Stimulated activated CD8-positive, alpha-beta memory T cell treated with anti-CD3 and anti-CD28 coated beads, Interleukin-12 subunit alpha, Interleukin-12 subunit beta, amount 100 ng/mL, for 4 hours (primary cell): Measurements from ENCODE around the gene ZNF280C.

ENCODE experiments used
- DNase-seq: peaks from one replicate; pipeline ENCODE4 v3.0.0-alpha.2; 2020; ENCODE audit warnings: low read depth

ZNF280C gene

DNA sequence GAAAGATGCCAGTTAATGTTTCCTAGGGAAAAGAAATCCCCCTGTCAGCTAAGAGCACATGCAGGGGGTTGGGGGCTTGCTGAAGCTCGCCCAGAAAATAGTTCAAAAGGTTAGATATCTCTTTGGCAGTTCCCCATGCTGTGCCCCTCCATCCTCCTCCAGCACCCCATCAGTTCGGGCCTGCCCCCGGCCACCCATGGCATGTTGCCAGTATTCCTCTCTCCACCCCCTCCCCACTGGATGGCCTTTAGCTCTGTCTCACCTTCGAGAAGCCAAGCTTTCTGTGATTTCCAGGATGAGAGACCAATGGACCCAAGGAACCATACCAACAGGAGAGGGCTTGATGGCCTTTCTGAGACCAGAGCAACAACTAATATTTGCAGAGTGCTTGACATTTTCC lies 91.8 kb downstream of the ZNF280C start:
- no peak for DNase-seq

DNA sequence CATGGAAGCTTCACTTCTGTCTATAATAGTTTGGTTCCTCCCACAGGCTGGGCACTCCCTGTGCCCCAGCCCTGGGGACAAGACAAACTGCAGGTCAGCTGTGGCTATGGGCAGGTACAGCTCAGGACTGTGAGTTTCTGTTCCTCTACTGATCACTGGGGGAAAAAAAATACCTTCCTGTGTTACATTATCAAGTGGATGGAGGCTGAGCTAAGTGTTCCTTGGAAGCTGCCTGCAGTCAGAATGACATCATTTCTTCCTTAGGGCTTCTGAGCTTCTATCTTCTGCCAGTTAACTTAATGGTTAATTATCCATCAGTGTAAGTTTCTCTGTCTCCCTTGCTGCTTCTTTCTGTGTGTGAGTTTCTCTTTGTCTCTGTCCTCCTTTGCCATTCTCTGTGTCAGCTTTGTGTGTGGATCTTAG lies 92.3 kb downstream of the ZNF280C start:
- DNase-seq = no peak

DNA sequence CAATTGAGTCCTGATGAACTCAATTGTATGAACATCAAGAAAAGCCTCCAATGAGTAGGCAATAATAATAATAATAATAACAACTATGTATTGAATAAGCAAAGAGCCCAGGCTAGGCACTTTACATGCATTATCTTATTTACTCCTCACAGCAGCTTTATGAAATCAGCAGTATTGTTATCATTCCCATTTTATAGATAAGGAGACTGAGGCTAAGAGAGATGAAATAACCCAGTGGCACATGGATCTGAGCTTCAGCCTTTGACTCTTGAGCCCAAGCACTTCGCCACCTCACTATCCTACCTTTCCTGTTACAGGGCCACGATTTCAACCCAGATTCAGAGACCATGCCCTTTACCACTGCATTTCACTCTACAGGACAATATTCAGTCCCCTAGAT lies 93.8 kb downstream of the ZNF280C start:
- no peak for DNase-seq

DNA sequence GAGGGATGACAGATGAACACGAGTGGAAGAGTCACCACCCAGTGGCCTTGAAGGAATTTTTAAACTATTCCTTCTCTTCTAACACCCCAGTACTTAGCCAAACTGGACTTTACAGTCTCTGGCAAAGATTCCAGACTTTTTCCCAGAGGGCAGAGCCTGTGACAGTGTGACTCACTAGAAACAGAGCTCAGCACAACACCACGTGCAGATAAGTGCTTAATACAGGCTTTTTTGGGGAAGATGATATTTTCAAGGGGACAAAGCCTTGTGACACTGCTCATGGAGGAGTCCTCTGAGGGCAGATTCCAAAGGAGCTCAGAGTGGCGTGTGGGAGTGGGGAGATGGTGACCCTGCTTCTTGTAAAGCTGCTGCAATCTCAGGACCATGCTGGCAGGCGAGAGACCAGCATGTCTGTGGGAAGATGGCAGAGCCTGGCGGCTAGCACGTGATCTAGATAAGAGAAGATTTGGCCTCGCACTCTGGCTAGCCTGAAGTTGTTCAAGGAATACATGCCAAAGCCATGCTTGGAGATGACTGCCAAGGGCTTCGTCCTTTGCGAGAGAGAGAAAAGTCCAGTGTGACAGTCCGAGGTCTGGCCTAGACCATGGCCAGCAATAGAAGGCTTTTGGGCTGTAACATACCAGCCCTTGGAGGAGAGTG lies 94.5 kb downstream of the ZNF280C start:
- DNase-seq = no peak

DNA sequence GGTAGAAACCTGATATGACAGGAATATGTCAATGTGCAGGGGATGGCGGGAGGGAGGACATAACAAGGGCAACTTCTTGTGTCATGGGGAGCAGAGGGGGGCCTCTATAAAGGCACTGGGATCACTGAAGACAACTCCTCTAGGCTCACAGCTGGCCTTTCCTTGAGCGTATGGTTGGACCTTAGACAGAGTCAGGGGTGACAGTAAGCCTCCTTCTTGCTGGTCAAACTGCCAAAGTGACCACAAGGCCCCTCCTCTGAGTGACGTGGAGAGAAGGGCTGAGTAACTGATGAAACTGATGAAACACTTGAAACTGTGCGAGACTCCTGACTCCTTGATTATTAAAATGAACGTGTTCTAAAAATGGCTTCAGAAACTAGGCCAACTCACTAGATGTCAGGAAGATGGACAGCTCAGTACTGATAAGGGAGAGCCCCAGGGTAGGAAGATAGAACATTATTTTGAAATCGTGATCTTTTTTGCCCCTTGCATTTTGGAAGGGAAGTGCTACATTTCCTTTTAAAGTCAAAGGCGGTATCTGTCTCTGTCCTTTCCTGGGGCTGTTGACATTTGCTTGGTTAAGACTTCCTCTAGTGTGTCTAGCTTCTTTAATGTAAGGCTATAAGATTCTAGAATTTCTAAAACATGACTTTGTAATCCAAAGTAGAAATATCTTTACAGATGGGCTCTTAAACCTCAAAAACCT lies 95.4 kb downstream of the ZNF280C start:
- no peak for DNase-seq

DNA sequence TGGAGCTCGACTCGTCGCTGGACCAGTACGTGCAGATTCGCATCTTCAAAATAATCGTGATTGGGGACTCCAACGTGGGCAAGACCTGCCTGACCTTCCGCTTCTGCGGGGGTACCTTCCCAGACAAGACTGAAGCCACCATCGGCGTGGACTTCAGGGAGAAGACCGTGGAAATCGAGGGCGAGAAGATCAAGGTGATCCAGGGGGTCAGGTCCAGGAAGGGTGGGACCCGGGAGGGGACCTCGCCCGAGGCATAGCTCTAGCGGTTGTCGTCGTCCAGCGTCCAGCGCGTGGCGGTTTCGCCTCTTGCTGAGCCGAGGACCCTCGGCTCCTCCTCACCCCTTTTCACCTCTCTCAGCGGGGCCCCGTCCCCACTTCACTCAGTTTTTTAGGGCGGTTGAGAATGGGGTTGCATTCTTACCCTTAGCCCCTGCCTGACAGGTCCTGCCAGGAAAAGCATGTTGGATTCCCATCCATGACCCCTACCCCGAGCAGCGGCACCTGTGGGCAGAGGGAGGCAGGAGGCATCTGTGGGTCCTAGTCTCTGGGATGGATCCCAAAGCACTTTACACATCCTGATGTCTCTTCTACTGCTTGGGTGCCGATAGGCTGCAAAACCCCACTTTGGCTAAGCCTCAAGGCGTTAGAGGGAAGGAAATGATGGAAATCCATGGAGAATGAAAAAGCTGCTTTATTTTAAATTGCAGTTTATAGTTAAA lies 96.4 kb downstream of the ZNF280C start:
- no peak for DNase-seq

DNA sequence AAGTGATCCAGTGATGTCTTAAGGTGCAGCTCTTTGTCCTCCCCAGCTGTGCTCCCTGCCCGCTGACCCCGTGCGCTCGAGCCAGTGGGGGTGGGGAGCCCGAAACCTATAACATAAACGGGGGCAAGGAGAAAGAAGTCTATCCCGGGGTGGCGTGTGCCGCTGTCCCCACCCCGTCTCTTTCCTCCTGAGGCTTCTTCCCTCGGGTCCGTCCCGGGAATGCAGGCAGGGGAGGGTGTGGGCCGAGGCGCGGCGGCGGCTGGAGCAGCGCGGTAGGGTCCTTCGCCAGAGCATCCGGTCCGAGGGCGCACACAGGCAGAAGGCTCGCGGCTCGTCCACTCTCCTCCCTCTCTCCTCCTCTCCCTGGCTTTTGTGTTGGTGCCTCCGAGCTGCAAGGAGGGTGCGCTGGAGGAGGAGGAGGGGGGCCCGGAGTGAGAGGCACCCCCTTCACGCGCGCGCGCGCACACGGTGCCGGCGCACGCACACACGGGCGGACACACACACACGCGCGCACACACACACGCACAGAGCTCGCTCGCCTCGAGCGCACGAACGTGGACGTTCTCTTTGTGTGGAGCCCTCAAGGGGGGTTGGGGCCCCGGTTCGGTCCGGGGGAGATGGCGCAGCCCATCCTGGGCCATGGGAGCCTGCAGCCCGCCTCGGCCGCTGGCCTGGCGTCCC lies 97.1 kb downstream of the ZNF280C start, which contains the start of gene RAB33A:
Gene RAB33A, plus strand, starts transcription at position 517 of the 681 bp plus-strand sequence. Its CDS starts 101 bp downstream, at position 618.
- no peak for DNase-seq

DNA sequence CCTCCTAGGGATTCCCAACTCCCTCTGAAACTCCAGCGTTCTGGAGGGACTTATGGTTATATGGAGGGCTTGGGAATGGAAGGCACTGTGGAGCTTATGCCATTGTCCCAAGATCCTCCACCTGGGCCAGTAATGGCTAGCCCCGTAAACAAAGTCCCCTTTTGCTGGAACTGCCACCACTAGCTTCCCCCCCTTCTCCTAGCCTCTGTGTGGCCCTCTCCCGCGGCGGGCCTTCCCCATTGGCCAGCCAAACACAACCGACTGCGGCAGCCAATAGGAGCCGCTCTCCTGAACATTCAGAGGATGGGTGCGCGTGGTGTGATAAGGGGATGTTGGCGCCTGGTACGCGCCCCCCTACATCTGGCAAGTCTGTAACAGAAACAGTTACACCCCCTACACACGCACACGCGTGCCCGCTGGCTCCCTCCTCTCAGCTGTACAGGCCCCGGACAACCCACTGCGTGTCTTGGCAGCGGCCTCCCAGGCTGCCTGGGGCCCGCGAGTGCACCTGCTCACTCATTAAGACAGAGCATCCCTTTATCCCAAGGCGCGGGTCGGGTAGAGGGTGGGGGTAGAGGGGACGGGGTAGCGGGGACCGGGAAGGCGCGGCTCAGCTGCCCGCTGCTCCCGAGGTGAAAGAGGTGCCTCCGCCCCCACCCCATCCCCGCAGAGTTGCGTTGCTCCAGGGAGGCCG lies 97.8 kb downstream of the ZNF280C start:
- peak; percentile 33 for DNase-seq

DNA sequence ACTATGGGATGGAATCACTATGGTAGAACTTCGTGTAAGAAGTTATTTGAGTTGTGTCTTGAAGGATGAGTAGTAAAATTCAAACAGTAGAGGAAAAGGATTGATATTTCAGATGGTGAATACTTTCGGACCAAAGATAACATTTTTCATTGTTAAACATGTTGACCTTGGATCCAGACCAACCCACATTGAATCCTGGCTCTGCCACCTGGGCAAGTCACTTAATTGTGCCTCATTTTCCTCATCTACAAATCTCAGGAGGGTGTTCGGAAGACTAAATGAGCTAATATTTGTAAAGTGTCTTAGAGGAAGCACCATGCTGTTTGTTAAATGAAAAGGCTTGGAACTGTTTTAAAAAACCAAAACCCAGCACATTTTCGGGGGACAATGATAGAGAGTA lies 101.7 kb downstream of the ZNF280C start:
- no peak for DNase-seq

DNA sequence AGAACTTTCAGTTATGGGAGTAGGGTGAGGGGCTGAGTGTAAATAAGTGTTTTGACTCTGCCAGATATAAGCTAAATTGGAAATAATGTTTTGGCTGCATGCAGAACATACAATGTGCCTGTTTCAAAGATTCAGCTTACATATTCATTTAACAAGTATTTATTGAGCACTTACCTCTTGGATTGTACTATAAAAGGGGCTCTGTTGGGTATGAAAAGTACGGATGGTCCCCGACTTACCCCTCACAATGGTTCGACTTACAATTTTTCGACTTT lies 102.3 kb downstream of the ZNF280C start:
- no peak for DNase-seq

DNA sequence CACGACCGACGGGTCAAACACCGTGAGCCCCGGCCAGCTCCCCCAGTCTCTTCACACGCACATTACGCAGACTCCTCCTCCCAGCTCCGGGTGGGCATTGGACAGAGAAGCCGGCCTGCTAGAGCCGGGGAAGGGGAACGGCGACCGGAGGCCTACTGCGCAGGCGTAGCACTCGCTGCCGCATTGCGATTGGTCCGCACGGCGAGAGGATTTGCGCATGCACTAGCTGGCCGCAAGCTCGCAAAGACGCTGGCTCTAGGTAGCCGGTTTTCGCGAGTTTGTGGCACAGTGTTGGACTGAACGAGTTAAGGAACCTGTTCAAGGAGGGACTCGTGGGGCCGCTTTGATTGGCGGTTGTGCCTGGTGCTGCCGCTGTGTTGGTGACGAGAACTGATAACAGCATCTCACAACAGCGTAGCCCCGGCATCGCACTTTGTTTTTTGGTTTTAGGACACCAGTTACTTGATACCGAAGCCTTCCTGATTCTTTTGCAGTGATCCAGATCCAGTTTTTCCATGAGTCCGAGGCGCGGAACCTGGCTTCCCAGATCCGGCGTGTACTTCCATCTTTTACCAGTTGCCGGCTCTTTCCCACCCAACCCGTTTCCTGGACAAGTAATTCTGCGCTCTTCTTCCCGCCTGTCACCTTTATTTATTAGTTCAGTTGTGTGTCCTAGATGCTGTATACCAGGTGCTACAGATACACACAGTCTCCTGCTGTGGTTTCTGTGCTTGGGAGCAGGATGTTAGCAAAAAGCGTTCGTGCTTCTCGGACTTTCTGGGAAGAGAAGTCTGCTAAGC lies 102.8 kb downstream of the ZNF280C start, which contains the start of gene AIFM1:
Gene AIFM1, minus strand, starts transcription at position 139 of the 800 bp plus-strand sequence. CDS start 185 bp downstream, outside the sequence.
- peak; percentile 74 for DNase-seq

DNA sequence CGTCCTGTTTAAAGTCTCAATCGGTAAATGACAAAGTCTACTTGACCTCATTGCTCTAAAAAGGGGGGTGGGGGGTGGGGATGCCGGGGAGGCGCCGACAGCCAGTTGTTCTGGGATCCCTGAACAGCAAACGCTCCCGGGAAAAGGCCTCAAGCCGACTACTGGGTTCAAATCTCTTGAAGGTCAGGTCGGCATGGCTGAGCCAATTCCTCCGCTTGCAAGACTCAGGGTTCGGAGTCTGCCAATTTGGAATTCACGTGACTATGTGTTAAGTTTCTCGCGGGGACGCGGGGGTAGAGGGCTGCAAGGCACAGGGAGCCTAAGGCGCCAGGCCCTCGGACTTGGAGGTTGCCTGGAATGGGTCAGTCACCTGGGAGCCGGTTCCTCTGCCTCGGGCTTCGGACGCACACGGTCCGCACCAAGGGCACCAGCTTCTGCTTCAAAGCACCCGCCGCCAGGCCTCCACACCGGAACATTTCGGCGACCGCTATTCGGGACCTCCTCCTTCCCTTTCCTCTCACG lies 103.5 kb downstream of the ZNF280C start:
- no peak for DNase-seq

DNA sequence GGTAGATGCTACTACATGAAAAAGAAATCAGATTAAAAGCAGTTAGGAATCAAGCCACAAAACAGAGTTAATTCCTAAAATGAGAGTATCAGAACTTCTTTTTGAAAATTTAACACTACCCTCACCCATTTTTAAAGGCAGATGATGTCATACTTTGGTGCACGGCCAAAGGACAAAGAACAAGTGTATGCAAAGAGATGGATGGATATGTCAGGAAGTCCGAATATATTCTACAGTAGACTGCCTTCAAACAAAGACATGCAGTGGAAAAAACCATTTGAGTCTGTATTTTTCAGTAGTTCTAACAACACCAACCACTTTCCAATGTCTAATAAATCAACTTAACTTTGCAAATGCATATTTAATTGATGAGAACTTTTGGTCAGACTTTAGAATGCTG lies 105.3 kb downstream of the ZNF280C start:
- DNase-seq = no peak

DNA sequence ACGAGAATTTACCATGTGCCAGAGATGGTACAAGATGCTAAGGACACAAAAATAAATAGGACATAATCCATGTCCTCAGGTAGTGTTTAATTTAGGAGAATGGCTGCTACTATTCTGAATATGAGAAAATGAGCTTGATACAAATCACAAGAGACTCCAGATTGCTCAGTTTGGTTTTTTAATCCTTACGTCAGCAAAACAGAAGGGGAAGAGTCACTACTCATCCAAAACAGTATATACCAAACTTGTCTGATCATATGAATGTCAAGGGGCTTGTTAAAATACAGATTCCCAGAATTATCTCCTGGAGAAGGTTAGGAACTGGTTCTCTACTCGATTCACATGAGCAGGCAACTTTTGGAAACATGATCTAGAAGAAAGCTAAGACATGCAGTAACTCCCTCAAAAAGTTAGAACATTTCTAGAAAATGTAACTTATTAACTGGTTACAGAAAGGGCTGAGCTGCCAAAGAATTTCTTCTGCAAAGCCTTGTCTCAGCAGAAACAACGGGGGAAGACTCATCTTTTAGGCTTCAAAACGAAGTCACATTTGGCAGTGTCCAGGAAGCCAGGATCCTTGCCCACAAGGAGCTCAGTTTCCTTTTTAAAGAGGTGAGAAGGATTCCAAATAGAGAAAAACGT lies 106.5 kb downstream of the ZNF280C start:
- DNase-seq = no peak

DNA sequence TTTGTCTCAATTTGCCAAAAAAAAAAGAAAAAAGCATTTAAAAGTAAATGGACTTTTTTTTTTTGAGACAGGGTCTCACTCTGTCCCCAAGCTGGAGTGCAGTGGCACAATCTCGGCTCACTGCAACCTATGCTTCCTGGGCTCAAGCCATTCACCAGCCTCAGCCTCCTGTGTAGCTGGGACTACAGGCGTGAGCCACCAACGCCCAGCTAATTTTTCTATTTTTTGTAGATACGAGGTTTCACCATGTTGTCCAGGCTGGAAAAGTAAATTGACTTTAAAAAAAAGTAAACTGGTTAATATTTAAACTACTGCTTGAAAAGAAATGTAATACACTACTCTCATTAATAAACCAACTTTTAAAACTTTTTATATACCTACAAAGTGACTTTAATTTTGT lies 108.9 kb downstream of the ZNF280C start:
- DNase-seq = no peak

DNA sequence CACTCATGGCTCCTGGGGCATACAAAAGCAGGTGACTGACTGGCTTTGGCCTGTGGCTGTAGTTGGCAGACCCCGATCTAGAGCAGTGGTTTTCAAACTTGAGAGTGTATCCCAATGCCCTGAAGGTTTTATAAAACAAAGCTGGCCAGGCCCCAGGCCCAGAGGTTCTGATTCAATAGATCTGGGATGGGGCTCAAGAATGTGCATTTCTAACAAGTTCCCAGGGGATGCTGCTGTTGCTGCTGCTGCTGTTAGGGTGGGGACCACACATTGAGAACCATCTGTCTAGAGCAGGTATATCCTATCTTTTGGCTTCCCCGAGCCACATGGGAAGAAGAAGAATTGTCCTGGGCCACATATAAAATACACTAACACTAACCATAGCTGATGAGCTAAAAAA lies 110.4 kb downstream of the ZNF280C start:
- no peak for DNase-seq

DNA sequence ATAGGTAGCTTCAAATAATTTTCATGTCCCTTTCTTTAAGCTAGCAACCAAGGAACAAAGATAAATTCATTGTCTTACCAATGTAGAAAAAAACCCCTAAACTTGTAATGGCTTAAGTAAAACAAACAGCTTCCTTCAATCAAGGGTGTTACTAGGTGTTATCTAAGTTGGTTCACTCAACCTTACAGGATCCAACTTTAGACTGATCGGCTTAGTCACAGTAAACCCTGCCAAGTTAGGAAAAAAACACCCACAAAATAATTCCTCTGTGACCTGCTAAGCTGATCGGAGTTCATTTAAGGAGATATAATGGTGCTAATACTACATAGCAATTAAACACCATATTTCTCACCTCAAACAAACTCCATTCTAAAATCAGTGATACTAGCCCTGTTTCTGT lies 113.1 kb downstream of the ZNF280C start:
- no peak for DNase-seq
